GM18519 (cell line): ENCODE data around the gene SENP6.
"Not testable (repeated sequence)": the region's sequence is repeated elsewhere in the genome, so short reads cannot be mapped to it uniquely, and the experiment has no call there.

Source experiments
- ATAC-seq: cut with Tn5 transposase; IDR thresholded peaks from one replicate; pipeline ENCODE4 v1.9.1; 2021; ENCODE audit warnings: mild to moderate bottlenecking, moderate library complexity; ENCODE audit not compliant: unreplicated experiment, low FRiP score

Gene SENP6

DNA sequence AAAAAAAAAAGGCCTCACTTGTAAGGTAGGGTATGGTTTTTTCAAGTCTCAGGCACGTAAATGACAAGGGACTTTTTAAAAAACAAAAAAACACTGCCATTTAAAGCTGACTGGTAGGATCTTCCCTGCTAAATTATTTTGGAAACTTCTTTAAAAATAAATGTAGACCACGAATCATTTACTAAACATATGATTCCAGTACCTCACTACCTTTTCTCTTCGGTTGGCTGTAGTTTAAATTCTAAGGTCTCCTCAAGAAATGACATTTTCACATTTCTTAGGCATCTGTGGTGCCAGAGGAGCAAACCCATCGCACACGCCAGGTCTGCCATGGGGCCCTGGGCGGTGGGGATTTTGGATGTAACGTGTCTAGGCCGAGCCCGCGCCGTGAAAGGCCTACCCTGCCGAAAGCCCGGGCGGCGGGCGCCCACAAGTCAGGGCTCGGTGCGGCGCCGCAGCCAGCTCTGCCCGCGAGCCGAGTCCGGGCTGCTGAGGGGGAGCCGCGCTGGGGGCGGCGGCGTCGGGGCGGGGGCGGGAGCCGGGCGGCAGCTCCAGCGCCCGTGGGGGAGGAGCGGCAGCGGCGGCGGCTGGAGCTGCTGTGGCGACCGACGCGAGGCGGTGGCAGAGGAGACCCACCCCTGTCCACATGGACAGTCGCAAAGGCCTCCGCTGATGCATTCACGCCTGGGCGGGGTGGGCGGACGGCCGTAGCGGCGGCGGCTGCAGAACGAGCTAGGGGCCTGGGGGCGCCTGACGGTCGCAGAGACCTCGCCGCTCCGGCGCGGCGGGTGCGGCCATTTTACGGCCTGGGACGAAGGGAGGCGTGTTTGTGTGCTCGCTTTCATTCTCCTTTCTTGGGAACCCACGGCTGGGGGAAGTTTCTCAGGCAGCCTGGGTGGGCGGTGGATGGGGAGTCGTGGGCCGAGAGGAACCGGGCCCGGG, at the start of gene SENP6:
Gene SENP6, plus strand, starts transcription at position 577 of the 942 bp plus-strand sequence. CDS start 645 bp downstream, outside the sequence.
- ATAC-seq, result peak; percentile 53

DNA sequence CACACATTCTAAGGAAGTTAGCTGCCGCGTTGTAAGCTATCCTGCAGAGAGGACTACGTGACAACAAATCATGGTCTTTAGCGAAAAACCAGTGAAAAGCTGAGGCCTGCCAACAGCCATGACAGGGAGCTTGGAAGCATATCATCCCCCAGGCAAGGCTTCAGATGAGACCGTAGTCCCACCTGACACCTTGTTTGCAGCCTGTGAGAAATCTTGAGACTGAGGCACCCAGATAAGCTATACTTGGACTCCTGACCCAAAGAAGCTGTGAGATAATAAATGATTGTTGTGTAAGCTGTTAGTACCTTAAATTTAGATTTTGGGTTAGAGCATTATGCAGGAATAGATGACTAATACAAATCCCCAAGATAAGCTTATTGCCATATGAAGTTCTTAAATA, 45.4 kb upstream of the SENP6 start:
- no peak for ATAC-seq

DNA sequence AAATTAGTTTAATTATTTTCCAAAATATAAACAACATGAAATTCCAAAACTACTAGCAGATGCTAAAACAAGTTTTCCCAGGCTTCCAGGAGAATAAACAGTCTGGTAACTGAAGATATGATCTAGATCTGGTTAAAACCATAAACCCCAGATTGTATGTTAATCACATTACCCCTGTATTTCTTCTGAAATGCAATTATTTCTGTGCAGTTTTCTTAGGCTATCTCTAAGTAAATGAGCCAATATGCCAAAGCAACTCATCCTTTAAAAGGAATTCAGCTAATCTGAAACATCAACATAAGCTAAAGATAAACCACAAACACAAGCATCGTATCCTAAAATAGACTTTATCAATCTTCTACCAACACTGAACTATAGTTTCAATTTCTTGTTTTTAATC, 44.6 kb upstream of the SENP6 start:
- ATAC-seq, result no peak

DNA sequence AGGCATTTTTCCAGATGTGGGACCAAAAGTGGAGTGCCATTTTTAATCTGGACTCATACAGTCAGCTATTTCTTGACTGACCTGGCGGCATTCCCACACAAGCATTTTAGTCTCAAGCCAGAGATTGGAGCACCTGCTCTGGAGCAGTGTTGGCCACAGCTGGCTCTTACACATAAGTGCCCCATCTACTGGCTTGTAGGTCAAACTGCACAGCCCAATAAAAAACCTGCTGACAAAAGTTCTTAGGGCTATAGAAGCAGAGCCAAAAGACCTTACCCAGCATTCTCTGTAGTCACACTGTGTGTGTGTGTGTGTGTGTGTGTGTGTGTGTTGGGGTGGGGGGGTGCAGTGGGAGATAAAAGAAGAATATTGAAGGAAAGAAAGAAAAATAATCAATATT, 38.6 kb upstream of the SENP6 start:
- ATAC-seq, result peak; percentile 84

DNA sequence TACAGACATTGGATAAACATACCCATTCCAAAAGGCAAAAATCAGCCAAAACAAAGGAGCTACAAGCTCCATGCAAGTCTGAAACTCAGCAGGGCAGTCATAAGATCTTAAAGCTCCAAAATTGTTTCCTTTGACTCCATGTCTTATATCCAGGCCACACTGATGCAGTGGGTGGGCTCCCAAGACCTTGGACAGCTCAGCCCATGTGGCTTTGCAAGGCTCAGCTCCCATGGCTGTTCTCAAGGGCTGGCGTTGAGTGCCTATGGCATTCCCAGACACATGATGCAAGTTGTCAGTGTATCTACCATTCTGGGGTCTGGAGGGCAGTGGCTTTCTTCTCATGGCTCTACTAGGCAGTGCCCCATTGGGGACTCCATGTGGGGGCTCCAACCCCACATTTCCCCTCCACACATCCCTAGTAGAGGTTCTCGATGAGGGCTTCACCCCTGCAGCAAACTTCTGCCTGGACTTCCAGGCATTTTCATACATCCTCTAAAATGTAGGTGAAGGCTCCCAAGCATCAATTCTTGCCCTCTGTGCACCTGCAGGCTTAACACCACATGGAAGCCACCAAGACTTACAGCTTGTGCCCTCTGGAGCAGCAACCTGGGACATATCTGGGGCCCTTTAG, 35.4 kb upstream of the SENP6 start:
- ATAC-seq, result no peak

DNA sequence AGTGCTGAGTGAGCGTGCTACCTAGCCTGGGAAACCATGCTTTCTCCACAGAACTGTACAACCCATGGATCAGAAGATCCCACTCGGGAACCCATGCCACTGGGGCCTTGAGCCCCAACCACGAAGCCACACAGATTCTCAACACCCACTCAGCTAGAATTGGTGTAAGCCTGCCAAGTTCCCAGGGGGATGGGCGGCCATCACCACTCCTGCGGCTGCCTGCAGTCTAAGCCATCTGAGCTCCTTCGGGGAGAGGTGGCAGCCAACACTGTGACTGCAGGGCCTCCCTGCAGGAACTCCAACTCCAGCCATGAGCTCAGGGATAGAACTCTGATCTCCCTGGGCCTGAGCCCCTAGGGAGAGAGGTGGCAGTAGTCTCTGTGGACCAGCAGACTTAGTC, 33.6 kb upstream of the SENP6 start:
- ATAC-seq, result no peak

DNA sequence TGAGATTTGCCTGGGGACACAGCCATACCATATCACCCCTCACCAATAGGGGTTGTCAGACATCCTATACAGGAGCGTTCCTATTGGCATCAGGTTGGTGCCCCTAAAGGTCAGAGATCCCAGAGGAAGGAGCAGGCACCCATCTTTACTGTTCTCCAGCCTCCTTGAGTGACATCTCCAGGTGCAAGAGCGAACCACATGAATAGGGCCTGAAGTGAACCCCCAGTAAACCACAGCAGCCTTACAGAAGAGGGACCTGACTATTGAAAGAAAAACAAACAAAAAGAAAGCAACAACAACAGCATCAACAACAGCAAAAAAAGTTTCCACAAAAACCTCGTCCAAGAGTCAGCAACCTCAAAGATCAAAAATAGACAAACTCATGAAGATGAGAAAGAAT, 32.7 kb upstream of the SENP6 start:
- no peak for ATAC-seq

GRCh38 chr6:75570671-75571070, 31.0 kb upstream of the SENP6 start:
- not testable (repeated sequence) for ATAC-seq

- ATAC-seq, result no peak
Measured at GRCh38 chr6:75572072-75572471, 29.6 kb upstream of the SENP6 start.

GRCh38 chr6:75579951-75580350, 21.7 kb upstream of the SENP6 start:
- ATAC-seq, result peak; percentile 87

DNA sequence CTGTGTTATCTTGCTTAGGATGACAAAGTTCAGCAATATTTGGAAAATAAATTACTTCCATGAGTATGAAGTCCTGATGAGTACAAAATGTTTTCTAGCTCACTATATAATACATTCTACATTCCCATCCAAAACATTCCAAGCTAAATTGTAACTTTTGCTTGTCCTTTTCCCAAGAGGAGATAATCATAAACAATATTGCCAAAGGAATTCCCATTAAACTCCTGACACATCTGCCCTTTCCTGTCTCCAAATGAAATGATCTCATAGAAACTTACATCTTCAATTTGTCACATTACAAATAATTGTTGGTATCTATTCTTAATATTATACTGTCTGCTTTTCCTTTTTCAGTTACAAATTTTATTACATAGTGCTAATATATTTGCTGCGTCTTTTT, 20.4 kb upstream of the SENP6 start:
- no peak for ATAC-seq

GRCh38 chr6:75584552-75584951, 17.1 kb upstream of the SENP6 start:
- ATAC-seq, result not testable (repeated sequence)

DNA sequence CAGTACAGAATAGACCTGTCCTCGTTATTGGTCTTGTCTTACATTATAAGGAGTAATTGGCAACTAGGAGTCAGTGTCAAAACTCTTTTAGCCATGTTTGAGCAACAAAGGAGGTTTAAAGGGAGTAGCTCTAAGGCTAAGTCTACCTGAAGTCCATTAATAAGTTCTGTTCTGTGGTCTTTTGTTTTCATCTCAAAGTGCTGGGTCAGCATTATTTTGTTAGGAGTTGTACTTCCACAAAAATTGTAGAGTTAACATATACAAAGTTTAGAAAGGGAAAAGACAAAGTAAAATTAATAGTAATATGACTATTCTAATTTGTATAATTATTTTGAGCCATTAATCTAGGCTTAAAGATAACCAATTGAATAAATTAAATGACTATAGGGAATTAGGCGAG, 12.7 kb upstream of the SENP6 start:
- no peak for ATAC-seq

DNA sequence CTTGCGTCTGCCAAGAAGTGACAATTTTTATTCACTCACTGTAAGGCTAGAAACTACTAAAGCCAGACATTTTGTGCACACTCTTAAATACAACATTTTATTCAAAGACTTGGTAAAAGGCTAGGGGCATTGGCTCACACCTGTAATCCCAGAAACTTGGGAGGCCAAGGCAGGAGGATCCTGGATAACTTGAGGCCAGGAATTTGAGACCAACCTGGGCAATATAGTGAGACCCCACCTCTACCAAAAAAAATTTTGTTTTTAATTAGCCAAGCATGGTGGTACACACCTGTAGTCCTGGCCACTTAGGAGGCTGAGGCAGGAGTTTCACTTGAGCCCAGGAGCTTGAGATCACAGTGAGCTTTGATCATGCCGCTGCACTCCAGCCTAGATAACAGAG, 11.3 kb upstream of the SENP6 start:
- no peak for ATAC-seq

DNA sequence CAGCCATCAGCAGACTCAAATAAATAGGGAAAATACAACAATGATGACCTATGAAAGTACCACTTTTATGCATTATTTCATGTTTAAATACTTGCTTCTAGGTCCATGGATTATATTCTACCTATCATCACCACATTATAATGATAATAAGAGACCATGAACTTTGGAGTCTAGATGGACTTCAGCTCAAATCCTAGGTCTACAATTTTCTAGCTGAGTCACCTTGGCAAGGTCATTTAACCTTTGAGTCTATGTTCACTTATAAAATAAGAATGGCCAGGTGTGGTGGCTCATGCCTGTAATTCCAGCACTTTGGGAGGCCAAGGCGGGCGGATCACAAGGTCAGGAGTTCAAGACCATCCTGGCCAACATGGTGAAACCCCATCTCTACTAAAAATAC, 5.3 kb upstream of the SENP6 start:
- not testable (repeated sequence) for ATAC-seq

GRCh38 chr6:75600768-75601167, 912 bp upstream of the SENP6 start:
- no peak for ATAC-seq

GRCh38 chr6:75602246-75603105, 796 bp downstream of the SENP6 start:
- ATAC-seq, result peak; percentile 28

DNA sequence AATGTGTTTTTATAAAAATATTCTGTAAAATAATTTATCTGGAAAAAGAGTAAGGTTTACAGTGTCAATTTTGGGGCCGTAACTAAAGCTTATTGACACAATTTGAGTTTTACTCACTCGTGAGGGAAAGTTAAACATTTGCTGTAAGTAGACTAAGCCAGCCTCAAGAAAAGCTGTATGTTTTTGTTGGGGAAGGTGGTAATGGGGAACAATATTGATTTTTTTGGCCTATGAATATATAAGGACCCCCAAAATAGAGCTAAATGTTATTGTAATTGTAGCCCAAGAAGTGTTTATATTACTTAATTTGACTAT, 1.4 kb downstream of the SENP6 start:
- ATAC-seq, result no peak

GRCh38 chr6:75604294-75604693, 2.6 kb downstream of the SENP6 start:
- no peak for ATAC-seq

- no peak for ATAC-seq
Measured at GRCh38 chr6:75605635-75606034, 4.0 kb downstream of the SENP6 start.

- no peak for ATAC-seq
Measured at GRCh38 chr6:75608304-75608703, 6.6 kb downstream of the SENP6 start.
